Measurements from ENCODE around the gene TMEM232.

Gene TMEM232

GRCh38 chr5:110377943-110378342 lies 348.5 kb downstream of the TMEM232 start:
- DNase-seq = no peak

DNA sequence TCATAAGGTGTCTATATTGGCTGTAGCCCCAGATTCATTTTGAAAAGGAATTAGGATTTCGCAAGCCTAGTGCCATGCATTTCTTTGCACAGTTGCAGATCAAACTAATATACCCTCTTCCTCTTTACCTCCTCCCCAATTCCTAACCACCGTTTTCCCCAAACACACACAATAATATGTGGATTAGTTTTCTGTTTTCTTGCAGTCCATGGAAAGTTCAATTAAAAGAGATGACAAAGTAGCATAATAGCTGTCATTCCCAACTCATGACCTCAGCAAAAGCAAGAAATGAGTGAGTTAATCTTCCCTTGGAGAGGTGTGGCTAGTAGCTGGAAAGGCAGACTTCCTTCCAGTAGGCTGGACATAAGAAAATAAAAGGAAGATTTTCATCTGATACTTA lies 349.1 kb downstream of the TMEM232 start:
- DNase-seq = no peak

DNA sequence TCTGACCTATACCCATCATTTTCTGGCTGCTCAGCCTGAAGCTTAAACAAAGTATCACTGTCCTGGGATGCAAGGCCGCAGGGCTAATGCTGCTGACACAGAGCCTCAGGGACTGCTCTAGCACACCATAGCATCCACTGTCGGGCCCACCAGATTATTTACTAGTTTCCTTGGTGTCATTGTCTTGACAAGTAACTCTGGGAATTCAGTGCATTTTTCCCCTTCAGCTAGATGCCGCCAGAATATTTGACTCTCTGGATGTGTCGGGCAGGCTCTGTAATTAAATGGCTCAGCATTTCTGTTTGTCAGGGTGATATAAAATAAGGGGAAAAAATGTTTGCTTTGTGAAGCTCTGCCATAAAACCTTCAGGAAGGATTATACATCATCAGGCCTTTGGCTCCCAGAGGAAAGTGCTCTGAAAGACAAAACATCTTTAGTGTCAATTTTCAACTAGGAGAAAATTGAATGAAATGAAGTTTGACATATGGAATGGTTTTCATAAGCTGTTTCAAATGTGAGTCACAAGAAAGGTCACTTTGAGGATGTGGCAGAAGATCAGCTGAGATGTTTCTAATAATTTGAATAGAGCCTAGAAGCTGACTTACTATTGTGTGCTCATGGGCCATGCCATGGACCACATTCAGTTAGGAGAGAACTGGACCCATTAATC lies 350.1 kb downstream of the TMEM232 start:
- no peak for DNase-seq

GRCh38 chr5:110371725-110372041 lies 354.8 kb downstream of the TMEM232 start:
- DNase-seq = no peak

DNA sequence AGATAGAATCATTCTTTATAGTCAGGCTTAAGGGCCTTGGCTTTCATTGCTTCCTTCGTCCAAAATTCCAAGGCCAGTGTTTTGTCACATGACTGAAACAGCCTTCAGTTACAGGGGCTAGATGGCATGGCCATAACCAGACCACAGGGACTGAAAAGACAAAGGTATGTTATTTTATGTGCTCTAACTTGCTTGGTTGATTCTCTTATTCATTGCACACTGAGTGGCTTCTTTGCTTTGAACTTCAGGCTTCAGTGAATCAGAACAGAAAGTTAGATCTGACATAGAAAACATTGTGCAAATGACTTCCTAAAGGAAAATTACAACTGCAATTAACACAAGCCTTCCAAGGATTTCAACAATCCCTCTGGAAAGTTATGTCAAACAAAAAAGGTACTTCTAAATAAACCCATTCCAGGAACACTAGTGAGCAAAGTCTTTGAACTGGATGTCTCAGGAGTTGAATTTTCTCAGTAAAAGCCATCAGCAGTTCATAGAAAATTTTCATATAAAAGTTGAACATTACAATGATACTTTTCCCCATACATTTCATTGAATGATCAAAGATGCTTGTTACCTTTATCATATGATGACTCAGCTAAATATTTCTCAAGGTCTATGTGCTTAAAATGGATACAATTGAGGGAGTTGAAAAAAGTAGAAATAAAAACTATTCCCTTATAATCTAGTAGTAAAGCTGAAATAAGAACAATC lies 355.3 kb downstream of the TMEM232 start:
- no peak for DNase-seq

Measured in activated T-cell treated with anti-CD3 and anti-CD28 coated beads, Interleukin-2, amount 50 U/mL, for 1 hour (primary cell).